Measurements from ENCODE around the gene AKAP14. TPM values are rescaled to one million over a fixed set of nuclear protein-coding genes. Genes with fewer than 3 reads are reported as not detected.

AKAP14 gene
- not detected for total RNA-seq

- Histone ChIP-seq H3K27me3 (no peaks in the 10 kb centered on the region), H3K4me1 (no peaks in the 10 kb centered on the region), H3K27ac (no peak within 1 kb of the TSS), H3K9me3 (no peaks in the 10 kb centered on the region), H3K4me3 (no peak within 1 kb of the TSS), H3K36me3 (no peaks in the 10 kb centered on the region)
- ATAC-seq, result no peak
- in situ Hi-C loops (cut with MboI; ENCODE audit: low sequenced_read_pairs in 4 of 4), result no loop called here
- TF ChIP-seq CTCF (IDR thresholded peaks at IDR 0.05 in 4 of 5, conservative IDR thresholded peaks at IDR 0.05 in 1 of 5) (no peak), POLR2A (IDR thresholded peaks at IDR 0.05) (no peak)
- DNase-seq, result no peak
- intact Hi-C loops (cut with DNase I; ENCODE audit: low total_unique reads), result no loop called here
These were observed at the start of gene AKAP14 for GRCh38 chrX:119895843-119896326. Gene AKAP14, plus strand, starts transcription at chrX:119895893. Its CDS starts 7,331 bp downstream, at chrX:119903224.

- intact Hi-C loops (cut with DNase I; ENCODE audit: low total_unique reads) (loop anchor here (1.0 to 10.0 kb wide), 4 partner anchors 19 to 388 kb away; partner anchors contain the start of genes NDUFA1, RNF113A, RPL39 and SLC25A5), in situ Hi-C loops (cut with MboI; ENCODE audit: low sequenced_read_pairs in 4 of 4) (no loop called here)
- TF ChIP-seq CTCF (IDR thresholded peaks at IDR 0.05 in 4 of 5, conservative IDR thresholded peaks at IDR 0.05 in 1 of 5), result no peak
- peak; percentile 22 to 71 for TF ChIP-seq POLR2A (IDR thresholded peaks at IDR 0.05)
These were observed 43.0 kb upstream of the AKAP14 start, which contains the start of gene UPF3B for GRCh38 chrX:119852382-119853353. Gene UPF3B, minus strand, starts transcription at chrX:119852963. Its CDS starts 35 bp downstream, at chrX:119852928.

GRCh38 chrX:119853444-119853843 lies 42.2 kb upstream of the AKAP14 start:
- Histone ChIP-seq H3K4me3 (peak overlapping the region; percentile 62 to 77 (median 76)), H3K9me3 (no peaks in the 10 kb centered on the region), H3K4me1 (no peaks in the 10 kb centered on the region), H3K27ac (peak overlapping the region; percentile 83 to 95 (median 90)), H3K27me3 (no peaks in the 10 kb centered on the region), H3K36me3 (peaks cover 0 to 9% of the 10 kb centered on the region in 2 donors)
- ATAC-seq (peak in 1 of 2 donors; percentile 40), DNase-seq (peak in 1 of 2 donors; percentile 12)
- intact Hi-C loops (cut with DNase I; ENCODE audit: low total_unique reads) (loop anchor here (1.0 to 10.0 kb wide), 3 partner anchors 62 to 389 kb away; partner anchors contain the start of genes RPL39 and SLC25A5), in situ Hi-C loops (cut with MboI; ENCODE audit: low sequenced_read_pairs in 4 of 4) (no loop called here)
- TF ChIP-seq CTCF (IDR thresholded peaks at IDR 0.05 in 4 of 5, conservative IDR thresholded peaks at IDR 0.05 in 1 of 5), result no peak
- no peak for TF ChIP-seq POLR2A (IDR thresholded peaks at IDR 0.05)

More at GRCh38 chrX:119852382-119853353, 43.0 kb upstream of the AKAP14 start, which contains the start of gene UPF3B:
- Histone ChIP-seq H3K9me3 (no peaks in the 10 kb centered on the region), H3K36me3 (peaks cover 0 to 9% of the 10 kb centered on the region in 2 donors), H3K4me3 (peak within 1 kb of the TSS; percentile 75 to 87 (median 76)), H3K27ac (peak within 1 kb of the TSS; percentile 89 to 95 (median 93)), H3K4me1 (no peaks in the 10 kb centered on the region), H3K27me3 (no peaks in the 10 kb centered on the region)
- ATAC-seq (peak; percentile 98 to 99), DNase-seq (peak; percentile 95 to 97)

GRCh38 chrX:119870626-119871131 lies 25.0 kb upstream of the AKAP14 start:
- in situ Hi-C loops (cut with MboI; ENCODE audit: low sequenced_read_pairs in 4 of 4) (no loop called here), intact Hi-C loops (cut with DNase I; ENCODE audit: low total_unique reads) (loop anchor here (1.0 to 10.0 kb wide), 6 partner anchors 18 to 403 kb away; partner anchors contain the start of genes NKAP, RPL39, SLC25A5 and UBE2A)
- H3K36me3 ChIP-seq, result peaks cover 0 to under 1% of the 10 kb centered on the region in 2 donors
- DNase-seq, result no peak
- no peaks in the 10 kb centered on the region for H3K27me3 ChIP-seq
- peaks cover 6 to 32% of the 10 kb centered on the region in 2 donors for H3K4me1 ChIP-seq
- H3K9me3 ChIP-seq, result no peaks in the 10 kb centered on the region
- TF ChIP-seq POLR2A (IDR thresholded peaks at IDR 0.05), result no peak
- no peak for TF ChIP-seq CTCF (IDR thresholded peaks at IDR 0.05 in 4 of 5, conservative IDR thresholded peaks at IDR 0.05 in 1 of 5)
- ATAC-seq, result peak; percentile 7 to 15
- peak overlapping the region; percentile 93 to 98 (median 94) for H3K27ac ChIP-seq
- peak overlapping the region; percentile 69 to 83 (median 76) for H3K4me3 ChIP-seq
